ENCODE results near the gene ATF7.
"Not testable (repeated sequence)": the region's sequence is repeated elsewhere in the genome, so short reads cannot be mapped to it uniquely, and the experiment has no call there.

Gene ATF7

GRCh38 chr12:53492188-53492587 lies 134.0 kb downstream of the ATF7 start:
- DNase-seq (ENCODE audit: extremely low spot score, insufficient read length, low read depth) (no peak), FAIRE-seq (no peak)

DNA sequence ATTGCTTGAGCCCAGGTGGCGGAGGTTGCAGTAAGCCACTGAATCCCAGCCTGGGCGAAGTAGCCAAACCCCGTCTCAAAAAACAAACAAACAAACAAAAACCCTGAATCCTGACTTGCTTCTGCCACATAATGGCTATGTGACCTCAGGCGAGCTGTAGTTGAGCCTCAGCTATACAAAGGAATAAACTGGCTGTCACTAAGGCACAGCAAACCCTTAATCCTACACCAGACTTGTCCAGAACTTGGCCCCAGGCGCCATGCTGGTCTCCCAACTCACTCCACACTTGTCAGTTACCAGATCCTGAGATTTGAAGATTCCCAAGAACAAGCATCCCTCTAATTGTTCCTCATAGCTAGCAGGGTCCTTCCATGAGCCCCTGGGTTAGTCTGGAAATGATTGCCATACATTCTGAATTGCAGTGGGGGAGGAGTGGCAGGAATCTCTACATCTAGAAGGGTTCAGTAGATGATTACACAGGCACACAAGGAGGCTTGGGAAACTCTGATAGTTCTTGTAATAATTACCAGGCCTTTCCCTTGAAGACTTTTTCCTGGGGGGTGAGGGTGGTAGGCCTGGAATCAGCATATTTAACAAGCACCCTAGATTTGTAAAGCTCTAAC lies 136.8 kb downstream of the ATF7 start:
- DNase-seq (ENCODE audit: extremely low spot score, insufficient read length, low read depth) (no peak), FAIRE-seq (no peak)

DNA sequence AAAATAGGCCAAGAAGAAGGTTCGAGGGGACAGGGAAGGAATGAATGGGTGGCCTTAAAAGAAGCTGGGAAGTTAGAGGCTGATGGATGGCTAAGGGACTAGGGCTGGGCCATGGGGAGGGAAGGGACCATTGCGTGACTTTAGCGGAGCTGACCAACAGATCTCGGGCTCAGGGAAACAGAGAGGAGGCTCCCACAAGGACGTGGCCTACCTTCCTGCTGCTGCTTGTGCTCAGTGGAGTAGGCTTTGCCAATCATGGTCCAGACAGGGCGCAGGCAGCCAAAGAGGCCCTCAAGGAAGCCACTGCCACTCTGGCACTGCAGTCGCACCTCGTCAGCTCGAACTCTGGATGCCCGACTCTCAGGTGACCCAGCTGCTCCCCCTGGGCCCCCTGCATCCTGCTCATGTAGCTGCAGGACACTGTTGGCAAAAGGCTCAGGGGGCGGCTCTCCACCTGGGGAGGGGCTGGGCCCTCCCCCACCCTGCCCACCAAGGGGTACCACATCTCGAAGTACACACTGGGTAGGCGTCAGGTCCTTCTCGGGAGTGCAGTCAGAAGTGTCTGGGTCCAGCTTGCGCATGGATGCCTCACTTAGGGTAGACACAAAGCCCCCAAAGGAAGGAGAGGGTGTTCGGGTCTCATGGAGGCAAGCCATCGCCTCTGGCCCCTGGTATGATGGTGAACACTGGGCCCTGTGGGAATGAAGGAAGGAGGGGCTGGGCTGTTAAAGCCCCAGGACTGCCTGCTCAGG lies 139.3 kb downstream of the ATF7 start:
- no peak for DNase-seq (ENCODE audit: extremely low spot score, insufficient read length, low read depth)
- no peak for FAIRE-seq

DNA sequence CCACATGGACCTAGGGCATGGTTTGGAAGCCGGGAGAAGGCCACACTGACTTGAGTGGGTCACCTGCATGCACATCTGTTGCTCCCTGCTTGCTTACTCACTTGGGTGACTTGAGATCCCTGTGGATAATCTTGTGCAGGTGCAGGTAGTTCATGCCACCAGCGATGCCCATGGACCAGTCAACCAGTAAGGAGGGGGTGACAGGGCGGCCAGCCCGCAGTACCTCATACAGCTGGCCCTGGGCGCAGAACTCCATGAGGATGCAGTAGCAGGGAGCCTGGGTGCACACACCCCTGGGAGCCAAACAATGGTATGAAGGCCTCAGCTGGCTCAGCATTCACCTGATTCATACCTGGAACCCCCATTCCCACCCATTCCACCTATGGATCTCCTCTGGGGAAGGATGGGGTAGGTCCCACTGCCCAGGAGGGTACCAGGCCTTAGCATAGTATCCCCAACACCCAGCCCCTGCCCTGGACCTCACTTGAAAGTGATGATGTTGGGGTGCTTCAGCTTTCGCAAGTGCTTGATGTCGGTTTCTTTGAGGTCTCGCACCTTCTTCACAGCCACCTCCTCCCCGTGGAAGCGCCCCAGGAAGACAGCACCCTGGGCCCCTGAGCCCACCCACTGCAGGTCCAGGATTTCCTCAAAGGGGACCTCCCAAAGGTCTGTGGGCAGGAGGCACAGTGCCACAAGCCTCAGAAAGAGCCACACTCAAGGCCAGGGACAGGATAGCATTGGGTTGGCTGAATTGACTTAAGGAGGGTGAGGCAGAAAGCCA lies 140.0 kb downstream of the ATF7 start:
- FAIRE-seq: no peak
- no peak for DNase-seq (ENCODE audit: extremely low spot score, insufficient read length, low read depth)

- no peak for DNase-seq (ENCODE audit: extremely low spot score, insufficient read length, low read depth)
- no peak for FAIRE-seq
Measured at GRCh38 chr12:53484686-53485575, 141.3 kb downstream of the ATF7 start.

- DNase-seq (ENCODE audit: extremely low spot score, insufficient read length, low read depth) (no peak), FAIRE-seq (no peak)
Measured at GRCh38 chr12:53483979-53484377, 142.2 kb downstream of the ATF7 start.

GRCh38 chr12:53483225-53483978 lies 142.8 kb downstream of the ATF7 start:
- DNase-seq (ENCODE audit: extremely low spot score, insufficient read length, low read depth) (no peak), FAIRE-seq (no peak)

DNA sequence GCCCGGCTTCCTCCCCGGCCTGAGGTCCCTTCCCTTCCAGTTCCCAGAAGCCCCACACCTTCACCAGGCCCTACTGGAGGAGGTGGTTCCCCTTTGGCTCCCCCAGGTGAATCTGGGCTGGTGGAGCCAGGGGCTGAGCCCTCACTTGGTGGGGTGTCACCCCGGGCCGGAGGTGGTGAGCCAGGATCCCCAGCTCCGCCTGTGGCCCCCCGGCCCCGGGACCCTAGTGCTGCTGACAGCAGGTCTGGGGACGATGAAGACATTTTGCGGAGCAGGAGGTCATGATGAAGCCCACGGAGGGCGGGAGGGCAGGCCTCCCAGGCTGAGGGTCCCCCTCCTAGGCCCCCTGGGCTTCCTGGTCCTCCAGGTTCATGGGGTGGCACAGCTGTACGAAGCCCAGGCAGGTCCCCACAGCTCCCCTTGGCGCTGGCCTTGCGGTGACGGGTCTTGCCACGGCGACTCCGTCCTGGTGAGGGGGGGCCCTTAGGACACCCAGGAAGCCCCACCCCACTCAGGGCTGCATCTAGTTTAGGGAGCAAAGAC lies 143.5 kb downstream of the ATF7 start:
- DNase-seq (ENCODE audit: extremely low spot score, insufficient read length, low read depth): no peak
- FAIRE-seq: no peak

GRCh38 chr12:53481939-53482586 lies 144.1 kb downstream of the ATF7 start:
- FAIRE-seq (no peak), DNase-seq (ENCODE audit: extremely low spot score, insufficient read length, low read depth) (no peak)

- not testable (repeated sequence) for DNase-seq (ENCODE audit: extremely low spot score, insufficient read length, low read depth); FAIRE-seq
Measured at GRCh38 chr12:53481458-53481857, 144.7 kb downstream of the ATF7 start.

DNA sequence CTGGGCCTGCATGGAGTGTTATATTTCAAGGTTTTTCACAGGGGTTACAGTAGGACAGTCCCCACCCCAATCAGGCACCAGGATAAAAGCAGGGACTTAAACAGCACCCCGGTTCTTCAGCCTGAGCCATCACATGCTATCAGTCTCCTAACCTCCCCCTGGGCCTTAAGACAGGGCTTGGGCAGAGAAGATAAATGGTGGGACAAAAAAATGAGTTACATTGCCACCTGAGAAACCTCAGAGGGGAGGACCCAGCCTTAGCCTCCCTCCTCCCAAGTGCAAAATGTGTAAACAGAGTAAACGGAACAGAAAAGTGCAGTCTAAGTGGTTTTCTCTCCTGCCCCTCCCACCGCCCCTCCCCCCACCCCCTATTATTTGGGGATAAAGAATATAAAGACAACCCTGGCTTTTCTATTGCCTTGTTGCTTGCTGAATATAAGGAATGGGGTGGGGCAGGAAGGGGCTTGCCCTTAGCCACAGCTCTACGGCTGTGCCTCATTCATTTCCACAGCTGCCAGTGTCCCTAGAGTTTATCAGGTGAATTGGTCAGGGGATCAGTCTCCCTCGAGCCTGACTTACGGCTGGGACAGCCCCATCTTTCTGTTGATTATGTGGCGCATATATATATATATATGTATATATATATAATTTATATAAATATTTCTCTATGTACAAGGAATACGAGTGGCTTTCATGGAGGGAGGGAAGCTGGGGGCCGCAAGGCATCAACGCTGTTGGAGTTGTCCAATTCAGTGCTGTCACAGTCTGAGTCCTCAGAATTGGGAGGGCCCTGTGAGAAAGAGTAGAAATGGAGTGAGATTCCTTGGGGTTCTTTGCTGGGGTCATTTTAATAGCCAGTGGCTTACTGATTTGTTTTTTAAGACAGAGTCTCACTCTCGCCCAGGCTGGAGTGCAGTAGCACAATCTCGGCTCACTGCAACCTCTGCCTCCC lies 145.4 kb downstream of the ATF7 start:
- DNase-seq (ENCODE audit: extremely low spot score, insufficient read length, low read depth) (no peak), FAIRE-seq (no peak)

DNA sequence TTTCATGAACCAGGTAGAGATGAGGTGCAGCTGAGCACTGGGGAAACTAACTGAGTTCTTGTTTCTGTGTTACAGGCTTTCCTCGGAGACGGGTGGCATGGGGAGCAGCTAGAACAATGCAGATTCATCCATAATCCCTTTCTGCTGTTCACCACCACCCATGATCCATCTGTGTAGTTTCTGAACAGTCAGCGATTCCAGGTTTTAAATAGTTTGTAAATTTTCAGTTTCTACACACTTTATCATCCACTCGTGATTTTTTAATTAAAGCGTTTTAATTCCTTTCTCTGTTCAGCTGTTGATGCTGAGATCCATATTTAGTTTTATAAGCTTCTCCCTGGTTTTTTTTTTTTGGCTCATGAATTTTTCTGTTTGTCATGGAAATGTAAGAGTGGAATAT lies 146.9 kb downstream of the ATF7 start:
- FAIRE-seq: no peak
- no peak for DNase-seq (ENCODE audit: extremely low spot score, insufficient read length, low read depth)

- DNase-seq (ENCODE audit: extremely low spot score, insufficient read length, low read depth): no peak
- FAIRE-seq: no peak
Measured at GRCh38 chr12:53478865-53479264, 147.3 kb downstream of the ATF7 start.

DNA sequence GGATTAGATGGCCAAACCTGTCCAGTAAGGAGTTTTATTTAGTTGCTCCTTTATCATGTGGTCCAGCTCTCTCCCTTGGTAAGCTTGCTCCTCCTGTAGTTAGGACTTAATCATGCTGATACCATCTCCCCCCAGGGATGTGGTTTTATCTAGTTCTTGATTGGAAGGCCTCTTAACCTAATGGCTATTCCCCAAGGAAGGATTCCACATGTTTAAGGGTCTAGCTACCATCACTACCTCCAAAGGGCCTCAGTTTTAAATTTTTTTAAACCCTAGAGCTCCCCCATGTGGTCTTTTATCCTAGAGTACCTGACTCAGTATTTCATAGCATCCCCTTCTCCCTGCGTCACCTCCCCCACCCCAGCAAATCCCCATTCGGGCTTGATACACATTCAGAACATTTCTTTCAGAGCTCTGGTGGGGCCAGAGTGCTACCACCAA lies 149.4 kb downstream of the ATF7 start:
- DNase-seq (ENCODE audit: extremely low spot score, insufficient read length, low read depth): no peak
- FAIRE-seq: no peak

GRCh38 chr12:53474819-53475218 lies 151.4 kb downstream of the ATF7 start:
- FAIRE-seq: no peak
- DNase-seq (ENCODE audit: extremely low spot score, insufficient read length, low read depth): no peak

DNA sequence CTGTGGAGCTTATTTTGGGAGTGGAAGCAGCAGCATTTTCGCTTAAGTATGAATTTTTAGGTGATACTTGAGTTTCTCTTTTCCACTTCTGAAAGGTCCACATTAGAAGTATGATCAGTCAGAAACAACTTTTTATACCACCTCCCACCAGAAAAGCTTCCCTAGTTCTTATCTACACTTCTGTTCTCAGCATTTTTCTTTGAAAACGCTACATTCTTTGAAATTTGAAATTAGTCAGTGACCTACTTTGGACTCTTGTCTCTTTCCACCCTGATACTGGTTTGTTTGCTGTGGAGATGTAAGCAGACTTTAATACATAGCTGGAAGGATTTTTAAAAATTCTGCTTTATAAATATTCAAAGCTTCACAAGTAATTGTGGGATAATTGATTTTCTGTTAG lies 152.1 kb downstream of the ATF7 start:
- FAIRE-seq (no peak), DNase-seq (ENCODE audit: extremely low spot score, insufficient read length, low read depth) (no peak)

- FAIRE-seq (no peak), DNase-seq (ENCODE audit: extremely low spot score, insufficient read length, low read depth) (no peak)
Measured at GRCh38 chr12:53472056-53472582, 154.1 kb downstream of the ATF7 start.
